SK-N-DZ (cell line): ENCODE measurements around the gene USP36.

Experiments used
- DNase-seq: peaks from one replicate; pipeline ENCODE4 v3.0.0-alpha.2; 2015; ENCODE audit warnings: low spot score

Gene USP36

DNA sequence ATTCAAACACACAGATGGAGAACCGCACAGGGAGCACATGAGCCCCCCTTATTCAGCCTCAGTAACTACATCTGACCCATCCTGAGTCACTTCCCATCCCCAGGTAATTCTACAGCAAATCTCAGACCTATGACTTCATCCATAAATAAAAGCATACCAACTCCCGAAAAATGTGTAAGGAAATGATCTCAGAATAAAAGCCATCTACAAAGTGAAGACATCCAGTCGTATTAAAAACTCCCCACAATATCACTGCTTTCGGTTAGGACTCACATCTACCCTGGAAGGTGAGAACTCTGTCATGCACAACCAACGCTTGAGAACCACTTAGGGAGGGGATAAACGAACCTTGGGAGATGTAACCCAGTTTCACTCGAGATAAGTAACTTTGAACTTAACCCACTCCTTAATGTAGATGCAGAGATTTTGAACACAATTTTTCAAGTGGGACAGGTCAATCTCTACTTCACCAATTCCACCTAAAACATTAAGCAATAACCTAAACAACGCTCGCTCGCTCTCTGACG, 1.3 kb downstream of the USP36 start:
- DNase-seq: no peak

DNA sequence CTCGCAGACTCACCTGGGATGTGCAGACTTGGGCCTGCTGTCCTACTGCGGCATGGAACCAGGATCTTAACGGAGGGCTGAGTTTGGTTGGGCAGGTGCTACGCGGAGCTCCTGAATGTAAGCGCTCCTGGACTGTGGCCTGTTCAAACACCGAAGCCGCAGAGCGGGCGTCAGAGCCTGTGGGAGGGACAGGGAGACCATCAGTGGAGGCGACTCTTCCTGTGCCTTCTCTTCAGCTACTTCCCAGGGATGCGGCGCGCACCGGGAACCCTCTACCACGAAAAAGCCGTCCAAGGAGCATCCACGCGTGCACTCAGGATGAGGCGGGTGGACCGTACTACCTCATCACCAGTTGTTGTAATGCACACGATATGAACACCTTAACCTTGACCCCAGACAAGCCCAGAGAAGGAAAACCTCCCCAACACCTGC, 2.0 kb downstream of the USP36 start:
- DNase-seq: no peak

DNA sequence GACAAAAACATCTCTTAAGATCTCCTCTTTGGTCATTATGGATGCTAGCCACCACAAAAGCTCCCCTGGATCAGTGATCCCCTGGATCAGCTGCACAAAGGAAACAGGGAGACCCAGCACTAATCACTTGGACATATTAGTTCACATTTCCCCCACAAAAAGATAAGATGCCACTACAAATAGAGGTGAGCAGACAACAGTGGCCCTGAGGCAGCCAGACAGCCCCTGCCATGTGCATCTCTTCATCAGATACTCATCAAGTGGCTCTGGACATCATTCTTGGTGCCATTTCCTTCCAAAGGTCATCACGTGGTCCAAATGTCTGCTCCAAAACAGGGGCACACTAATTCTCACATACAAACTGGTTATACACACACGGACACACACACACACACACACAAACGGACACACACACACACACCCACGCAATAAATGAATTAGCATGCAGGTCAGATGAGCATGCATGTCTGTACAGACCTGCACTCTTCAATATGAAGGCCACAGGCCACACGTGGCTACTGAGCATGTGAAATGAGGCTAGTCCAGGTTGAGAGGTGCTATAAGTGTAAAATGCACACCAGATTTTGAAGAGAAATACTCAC, 4.1 kb downstream of the USP36 start:
- no peak for DNase-seq

DNA sequence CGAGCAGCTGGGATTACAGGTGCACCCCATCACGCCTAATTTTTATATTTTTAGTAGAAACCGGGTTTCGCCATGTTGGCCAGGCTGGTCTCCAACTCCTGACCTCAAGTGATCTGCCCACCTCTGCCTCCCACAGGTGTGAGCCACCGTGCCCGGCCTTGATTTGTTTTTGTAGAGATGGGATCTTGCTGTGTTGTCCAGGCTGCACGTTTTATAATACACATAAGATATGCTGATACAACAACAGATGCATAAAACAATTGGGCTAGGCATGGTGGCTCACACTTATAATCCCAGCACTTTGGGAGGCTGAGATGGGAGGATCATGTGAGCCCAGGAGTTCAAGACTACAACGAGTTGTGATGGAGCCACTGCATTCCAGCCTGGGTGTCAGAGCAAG, 6.0 kb downstream of the USP36 start:
- no peak for DNase-seq

DNA sequence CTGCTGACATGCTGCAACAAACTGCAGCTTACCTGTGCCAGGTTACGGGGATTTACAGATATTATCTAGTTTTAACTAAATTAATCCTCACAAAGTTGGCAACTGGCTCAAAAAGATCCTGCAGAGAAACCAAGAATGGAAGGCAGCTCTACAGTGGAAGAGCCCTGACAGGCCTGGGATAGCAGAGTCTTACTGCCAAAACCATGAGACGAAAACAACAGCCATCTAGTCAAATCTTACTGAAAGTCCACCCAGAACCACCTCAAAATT, 8.1 kb downstream of the USP36 start:
- no peak for DNase-seq

DNA sequence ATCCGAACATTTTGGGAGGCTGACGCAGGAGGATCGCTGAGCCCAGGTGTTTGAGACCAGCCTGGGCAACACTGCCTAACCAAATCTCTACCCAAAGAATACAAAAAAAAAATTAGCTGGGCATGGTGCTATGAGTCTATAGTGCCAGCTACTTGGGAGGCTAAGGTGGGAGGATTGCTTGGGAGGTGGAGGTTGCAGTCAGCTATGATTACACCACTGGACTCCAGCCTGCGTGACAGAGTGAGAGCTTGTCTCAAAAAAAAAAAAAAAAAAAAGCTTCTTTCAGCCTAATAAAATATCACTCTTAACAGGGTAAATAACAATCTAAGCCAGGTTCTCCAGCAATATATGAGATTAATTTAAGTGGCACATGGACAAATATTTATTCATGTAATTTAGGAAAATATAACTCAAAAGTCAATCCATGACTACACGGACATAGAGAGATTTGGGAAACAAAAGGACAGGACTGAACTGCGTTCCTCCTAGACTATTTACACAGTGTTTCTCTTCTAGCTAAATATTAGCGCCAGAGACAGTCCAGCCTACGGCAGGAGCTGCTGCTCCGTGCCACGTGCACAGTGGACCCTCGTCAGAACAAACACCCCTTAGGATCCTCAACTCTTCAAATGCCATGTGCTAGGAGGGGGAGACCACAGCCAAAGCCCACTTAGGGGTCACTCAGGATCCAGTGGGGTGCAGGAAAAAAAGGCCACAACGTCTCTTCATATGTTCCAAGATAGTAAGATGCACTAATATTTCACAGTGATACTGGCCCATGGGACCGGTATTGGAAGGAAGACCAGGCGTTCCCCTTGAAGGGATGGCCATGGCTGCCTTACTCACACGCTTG, 8.7 kb downstream of the USP36 start:
- DNase-seq: no peak

DNA sequence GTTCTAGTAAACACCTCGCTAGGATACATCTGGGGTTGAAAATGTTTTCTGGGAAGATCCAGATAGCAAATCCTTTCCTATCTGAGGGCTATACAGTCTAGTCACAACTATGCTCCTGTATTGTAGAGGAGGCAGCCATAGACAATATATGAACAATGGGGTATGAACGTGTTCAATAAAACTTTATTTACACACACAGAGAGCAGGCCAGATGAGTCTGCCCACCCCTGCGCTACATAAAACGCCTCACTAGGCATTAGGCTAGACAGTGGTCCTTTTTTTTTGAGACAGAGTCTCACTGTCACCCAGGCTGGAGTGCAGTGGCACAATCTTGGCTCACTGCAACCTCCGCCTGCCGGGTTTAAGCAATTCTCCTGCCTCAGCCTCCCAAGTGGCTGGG, 11.1 kb downstream of the USP36 start:
- DNase-seq: no peak

DNA sequence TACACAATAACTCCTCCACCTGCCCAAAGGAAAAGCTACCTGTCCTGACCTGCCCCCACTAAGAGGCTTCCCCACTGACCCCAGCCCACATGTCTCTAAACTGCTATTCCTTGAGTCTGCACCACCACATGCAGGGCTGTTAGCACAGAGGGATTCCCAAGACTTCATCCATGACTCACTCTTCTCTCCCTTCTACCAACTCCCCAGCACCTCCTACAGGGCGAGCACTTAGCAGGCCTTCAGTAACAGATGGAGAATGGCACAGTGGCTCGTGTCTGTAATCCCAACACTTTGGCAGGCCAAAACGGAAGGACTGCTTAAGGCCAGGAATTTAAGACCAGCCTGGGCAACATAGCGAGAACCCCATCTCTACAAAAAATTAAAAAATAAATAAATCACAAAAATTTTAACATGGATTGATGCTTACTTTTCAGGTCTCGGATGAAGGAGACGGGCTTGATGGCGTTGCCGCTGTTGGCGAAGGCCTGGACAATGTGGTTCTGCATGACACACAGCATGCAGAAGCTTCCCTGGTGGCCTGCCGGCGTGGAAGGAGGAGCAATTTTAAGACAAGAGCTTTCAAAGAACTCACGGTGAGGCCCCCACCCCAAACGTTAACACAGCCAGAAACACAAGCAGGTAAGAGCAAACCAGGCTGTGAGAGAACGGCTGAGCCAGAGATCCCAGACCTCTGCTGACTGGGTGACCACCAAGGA, 12.0 kb downstream of the USP36 start:
- no peak for DNase-seq

DNA sequence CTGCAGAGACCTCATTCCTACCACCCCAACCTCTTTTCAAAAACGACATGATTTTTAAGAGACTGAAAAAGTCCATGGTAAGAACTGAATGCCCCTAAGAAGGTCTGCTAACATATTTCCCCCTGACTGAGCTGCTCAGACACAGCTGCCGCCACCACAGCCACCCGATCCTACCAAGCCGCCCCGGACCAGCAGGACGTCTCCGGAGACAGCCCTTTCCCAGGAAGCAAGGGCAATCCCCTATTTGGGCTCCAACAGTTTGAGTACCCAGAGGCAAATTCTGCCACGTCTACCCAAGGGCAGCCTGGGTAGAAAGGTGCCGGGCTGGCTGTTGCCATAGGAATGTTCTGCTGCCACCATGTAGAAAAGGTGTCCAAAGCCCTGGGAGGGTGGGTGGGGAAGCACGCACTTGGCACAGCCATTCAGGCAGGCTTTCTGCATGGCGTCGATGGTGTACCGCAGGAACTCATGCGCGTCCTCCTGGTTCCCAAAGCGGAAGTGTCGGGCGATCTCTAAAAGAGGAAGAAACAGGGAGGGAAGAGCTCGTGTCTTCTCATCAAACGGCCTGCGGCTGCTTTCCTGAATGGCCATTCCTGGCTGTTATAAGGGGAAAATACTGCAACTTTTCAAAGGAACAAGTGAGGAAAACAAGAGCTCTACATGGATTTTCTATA, 13.6 kb downstream of the USP36 start:
- DNase-seq: no peak

DNA sequence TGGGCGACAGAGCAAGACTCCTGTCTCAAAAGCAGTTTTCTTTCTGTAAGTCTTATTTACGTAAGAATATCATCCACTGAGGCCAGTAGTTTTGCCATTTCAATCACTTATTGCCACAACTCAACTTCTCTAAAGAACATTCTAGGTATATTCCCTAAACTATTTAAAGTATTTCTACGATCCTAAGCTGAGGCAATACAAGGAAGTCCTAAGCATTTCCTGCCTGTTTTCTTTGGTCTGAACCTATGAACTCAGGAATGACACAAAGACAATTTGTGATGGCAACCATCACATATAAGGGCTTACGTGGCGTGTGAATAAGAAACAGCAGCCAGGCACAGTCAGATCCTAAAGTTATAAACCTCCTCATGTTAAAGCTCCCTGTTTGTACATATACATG, 14.2 kb downstream of the USP36 start:
- DNase-seq: no peak

DNA sequence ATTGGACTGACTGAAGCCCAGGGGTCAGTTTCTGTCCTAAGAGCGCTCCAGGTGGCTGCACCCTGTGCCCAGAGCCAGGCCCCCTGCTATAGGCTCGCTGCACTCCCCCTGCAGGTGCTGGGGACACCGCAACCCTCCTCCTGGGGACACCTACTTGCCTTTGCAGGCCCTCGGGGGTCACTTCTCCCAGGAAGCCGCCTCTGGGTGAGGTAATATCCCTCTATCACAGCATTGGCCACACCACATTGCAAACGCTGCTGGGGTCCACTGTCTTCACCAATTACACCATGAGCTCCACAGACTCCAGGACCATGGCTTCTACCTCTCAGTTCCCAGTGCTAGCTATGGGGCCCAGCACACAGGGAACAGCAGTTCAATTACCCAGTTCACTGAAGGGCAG, 14.9 kb downstream of the USP36 start:
- no peak for DNase-seq

DNA sequence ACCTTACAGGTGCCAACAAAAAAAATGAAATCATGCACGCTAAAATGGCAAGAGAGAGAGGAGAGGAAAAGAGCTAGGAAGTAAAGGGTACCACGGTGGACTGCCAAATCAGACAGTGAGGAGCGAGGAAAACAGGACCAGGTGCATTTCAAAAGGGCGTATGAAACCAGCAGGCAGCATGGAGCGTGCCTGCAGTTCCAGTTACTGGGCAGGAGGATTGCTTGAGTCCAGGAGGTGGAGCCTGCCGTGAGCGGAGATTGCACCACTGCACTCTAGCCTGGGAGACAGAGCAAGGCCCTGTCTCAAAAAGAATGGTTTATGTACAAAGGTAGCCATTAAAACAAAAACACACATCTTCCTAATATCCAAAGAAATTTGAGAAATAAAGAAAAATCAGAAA, 16.4 kb downstream of the USP36 start:
- no peak for DNase-seq

DNA sequence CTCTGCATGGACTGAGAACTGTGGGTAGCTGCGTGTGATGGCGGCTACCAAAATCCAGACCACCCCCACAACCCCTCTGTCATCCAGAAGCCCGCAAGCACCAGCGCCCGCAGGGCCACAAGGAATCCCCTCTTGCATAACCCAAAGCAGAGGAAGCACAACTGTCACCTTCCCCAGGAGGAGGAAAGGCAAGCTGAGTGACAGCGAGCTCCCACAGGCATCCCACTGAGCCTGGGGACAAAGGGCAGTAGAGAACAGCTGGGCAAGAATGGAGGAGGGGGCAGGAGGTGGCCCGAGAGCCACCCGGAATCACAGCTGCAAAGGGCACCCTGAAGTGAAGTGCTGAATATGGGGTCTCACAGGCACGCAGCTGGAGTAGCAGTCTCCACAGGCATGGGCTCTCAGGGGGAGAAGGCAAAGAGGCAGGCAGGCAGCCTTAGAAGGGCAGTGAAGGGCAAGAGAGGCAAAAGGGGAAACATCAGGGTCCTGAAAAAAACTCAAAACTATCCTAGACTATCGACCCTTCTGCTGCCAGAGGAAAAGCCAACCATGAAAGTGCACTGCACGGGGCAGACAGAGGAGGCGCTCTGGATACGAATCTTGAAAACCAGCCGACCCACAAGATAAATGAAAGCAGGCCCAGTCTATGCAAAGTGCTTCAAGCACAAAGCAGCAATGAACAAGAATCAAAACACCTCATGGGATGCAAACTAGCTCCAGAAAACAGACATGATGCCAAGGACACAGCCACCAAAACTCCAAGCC, 17.1 kb downstream of the USP36 start:
- DNase-seq: no peak

DNA sequence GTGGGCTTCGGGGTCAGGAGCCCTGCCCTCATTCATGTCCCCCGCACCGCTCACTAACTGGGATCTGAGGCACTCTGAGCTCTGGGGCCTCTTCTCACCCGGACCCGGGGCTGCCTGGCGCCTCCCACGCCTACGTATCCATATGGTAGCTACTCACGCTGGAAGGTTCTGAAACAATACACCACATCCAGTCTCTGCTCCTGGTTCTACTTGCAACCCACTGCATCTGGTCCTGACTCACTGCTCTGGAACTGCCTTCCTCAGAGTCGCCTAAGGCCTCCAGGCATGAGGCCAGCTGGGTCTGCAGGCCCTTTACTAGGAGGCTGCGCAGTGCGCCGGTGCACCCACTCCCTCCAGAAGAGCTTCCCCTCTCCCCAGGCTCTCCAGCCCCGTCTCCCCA, 18.1 kb downstream of the USP36 start:
- DNase-seq: no peak

DNA sequence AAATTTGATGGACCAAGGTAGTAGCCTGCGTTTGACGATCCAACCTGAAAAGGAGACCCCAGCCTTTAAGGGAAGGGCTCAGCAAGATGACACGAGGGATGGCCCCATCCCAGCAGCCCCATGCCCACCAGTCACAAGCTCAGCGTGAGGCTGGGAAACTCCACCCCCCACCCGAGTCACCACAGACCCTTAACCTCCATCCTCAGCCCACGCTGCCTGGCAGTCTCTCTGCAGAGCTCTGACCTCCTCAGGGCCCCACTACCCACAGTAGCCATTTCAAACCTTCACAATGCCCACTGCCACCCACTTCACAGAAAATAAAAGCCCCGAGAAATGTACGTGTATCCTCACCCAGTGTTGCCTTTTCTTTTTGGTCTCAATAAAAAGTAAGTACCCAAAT, 18.7 kb downstream of the USP36 start:
- DNase-seq: no peak

DNA sequence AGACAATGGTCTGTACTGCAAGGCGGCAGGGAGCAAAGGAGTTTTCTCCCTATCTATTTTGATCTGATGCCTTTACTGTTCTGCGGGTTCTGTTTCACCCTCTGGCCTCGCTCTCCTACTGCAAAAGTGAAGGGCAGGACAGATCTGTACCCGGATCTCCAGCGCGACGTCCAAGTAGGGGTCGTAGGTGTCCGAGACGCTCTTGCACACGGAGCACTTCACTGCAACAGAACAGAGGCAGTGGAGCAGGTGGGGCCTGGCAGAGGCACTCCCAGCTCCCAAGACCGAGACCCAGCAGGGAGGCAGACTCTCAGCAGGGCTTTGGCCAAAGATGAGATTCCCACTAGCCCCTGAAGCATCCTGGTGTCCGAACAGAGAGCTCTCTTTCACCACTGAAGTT, 19.8 kb downstream of the USP36 start:
- DNase-seq: no peak

DNA sequence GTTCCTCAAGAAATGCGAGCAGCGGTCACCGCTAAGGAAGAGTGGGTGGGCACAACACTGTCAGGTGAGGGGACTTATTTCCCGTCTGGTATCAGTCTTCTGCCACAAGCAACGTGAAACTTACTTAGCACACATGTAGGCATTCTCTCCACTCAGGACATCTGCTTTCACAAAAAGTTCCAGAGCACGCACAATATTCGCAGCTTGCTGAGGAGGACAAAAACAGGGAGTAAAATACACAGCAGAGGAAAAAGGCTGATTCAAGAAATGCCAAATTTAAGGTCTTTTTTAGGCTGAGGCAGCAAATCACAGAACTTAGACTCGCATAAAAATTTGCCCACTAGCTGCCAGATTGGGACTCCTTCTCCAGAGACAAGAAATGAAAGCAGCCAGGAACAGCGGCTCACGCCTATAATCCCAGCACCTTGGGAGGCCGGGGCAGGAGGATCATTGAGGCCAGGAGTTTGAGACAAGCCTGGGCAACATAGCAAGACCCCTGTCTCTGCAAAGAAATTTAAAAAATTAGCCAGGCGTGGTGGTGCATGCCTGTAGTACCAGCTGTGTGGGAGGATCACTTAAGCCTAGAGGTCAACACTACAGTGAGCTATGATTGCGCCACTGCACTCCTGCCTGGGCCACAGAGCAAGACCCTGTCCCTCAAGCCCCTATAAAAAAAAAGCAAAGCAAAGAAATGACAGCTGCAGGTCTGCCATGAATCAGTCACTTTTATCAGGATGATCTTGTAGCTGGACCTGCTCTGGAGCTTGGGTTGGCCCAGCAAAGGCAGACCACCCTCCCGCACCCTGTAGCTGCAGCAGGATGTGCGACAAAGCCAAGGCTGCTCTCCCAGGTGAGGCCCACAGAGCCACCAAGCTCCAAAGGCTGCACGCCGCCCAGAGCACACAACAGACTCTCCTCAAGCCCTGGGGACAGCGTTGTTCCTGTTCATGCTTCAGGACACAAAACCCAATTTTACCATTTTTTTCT, 20.5 kb downstream of the USP36 start:
- peak; percentile 63 for DNase-seq

DNA sequence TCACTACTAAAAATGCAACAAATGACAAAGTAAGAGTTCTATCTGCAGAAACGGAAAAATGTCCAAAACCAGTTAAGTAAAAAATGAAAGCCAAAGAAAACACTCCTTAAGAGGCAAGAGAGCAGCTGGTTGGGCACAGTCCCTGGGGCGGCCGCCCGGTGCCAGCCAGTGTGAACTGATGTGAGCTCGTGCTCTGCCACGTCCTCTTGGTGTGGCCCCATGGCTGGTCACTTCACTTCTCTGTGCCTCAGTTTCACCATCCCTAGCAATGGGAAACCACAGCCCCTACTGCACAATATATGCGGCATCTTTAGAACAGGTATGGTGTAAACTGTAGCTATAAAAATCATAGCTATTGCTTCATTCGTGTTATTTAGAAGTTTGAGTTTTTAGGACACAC, 21.2 kb downstream of the USP36 start:
- DNase-seq: no peak

DNA sequence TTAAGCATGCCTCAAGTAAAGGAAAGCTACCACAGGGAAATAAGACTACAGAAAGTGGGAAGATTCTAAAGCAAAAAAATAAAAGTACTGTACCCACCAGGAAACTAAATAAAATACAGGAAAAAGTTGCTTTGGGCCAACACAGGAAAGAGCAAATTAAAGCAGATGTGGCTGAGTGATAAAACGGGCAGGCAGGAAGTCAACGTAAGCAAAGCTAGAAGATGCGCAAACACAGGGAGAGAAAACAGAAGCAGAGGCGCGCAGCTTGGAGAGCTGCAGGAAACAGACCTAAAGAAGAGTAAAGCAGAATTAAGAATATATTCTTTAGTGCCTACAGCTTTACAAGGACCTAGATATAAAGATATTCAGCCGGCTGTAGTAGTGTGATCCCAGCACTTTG, 21.7 kb downstream of the USP36 start:
- DNase-seq: no peak

DNA sequence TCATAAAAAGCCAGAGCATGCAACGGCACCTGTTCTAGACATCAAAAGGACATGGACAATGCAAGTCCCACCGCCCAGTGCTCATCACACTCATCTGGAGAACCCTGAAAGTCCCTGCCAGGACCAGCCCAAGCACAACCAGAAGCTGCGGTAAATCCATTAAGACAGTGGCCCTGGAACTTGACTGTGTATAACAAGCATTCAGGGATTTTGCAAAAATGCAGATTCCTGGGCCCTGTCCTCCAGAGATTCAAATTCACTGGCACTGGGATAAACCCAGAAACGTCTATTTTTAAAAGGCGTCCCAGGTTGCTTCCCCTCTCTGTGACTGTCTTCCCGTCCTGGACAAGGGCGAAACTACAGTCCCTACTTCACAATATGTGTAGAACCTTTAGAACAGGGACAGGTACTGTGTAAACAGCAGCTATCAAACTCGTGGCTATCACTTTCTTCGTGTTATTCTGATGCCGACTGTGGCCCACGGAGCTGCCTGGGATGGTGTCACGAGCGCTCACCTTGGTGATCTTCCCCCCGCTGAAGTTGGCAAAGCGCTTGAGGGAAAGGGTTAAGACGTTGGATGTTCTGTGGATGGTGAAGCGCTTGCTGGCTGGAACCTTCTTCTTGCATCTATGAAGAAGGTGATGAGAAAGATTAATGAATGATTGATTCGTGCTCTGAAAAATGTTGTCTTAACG, 22.3 kb downstream of the USP36 start:
- no peak for DNase-seq
